IMR-90 (cell line): ENCODE data around the gene TRMO. TPM values are rescaled to one million over a fixed set of nuclear protein-coding genes. Genes with fewer than 3 reads are reported as not detected.

Experiments used
- ATAC-seq: fragments of 200-7000 bp; cut with Tn5 transposase; 2 replicates; pipeline ENCODE4 v1.9.1; 2020; ENCODE audit warnings: low read depth, mild to moderate bottlenecking, moderate library complexity
- BruUV-seq: library from RNA; stranded (reverse); fragments of 400-500 nt; replicated peaks from 2 replicates; lab custom pipeline; 2021; lab: Mats Ljungman, UMichigan
- CTCF ChIA-PET: fragments of 300-600 bp; formaldehyde crosslinking; extraction: SDS; loops from one replicate; lab custom pipeline; 2021; ENCODE audit warnings: antibody characterized with exemption; lab: Yijun Ruan, JAX
- POLR2A ChIA-PET: fragments of 300-600 bp; sonication (Branson Sonifier 250); formaldehyde crosslinking; loops from one replicate; lab custom pipeline; 2022; ENCODE audit warnings: antibody characterized with exemption; ENCODE audit not compliant: unreplicated experiment; lab: Charles Lee
- DNase-seq: peaks from one replicate; pipeline ENCODE4 v3.0.0; 2013
- H2AFZ ChIP-seq: replicated peaks from 2 replicates; pipeline ENCODE3; 2013; ENCODE audit warnings: low read length, mild to moderate bottlenecking; ENCODE audit not compliant: poor library complexity
- H2AK5ac ChIP-seq: 2 replicates; pipeline ENCODE4 v1.6.1; 2013; ENCODE audit warnings: low read depth, low read length, inconsistent platforms
- H2AK9ac ChIP-seq: replicated peaks from 2 replicates; pipeline ENCODE3; 2013; ENCODE audit warnings: mild to moderate bottlenecking, low read depth, low read length, moderate library complexity; ENCODE audit not compliant: poor library complexity
- H2BK120ac ChIP-seq: 2 replicates; pipeline ENCODE4 v1.6.1; 2013; ENCODE audit warnings: low read depth, low read length, inconsistent platforms
- H2BK15ac ChIP-seq: 3 replicates; pipeline ENCODE4 v1.6.1; 2013; ENCODE audit warnings: low read depth, low read length, inconsistent platforms
- H2BK20ac ChIP-seq: 2 replicates; pipeline ENCODE4 v1.6.1; 2013; ENCODE audit warnings: low read depth, mild to moderate bottlenecking, inconsistent platforms, low read length, moderate library complexity
- H2BK5ac ChIP-seq: 2 replicates; pipeline ENCODE4 v1.6.1; 2013; ENCODE audit warnings: mild to moderate bottlenecking, low read depth, low read length, inconsistent platforms; ENCODE audit not compliant: poor library complexity, severe bottlenecking
- H3K14ac ChIP-seq: replicated peaks from 2 replicates; pipeline ENCODE4 v1.6.1; 2013; ENCODE audit warnings: low read depth, low read length, inconsistent platforms
- H3K18ac ChIP-seq: 2 replicates; pipeline ENCODE4 v1.6.1; 2013; ENCODE audit warnings: low read depth, low read length, control low read depth
- H3K23ac ChIP-seq: 2 replicates; pipeline ENCODE4 v1.6.1; 2013; ENCODE audit warnings: low read depth, low read length, inconsistent platforms
- H3K27ac ChIP-seq: 2 replicates; pipeline ENCODE4 v1.5.1; 2013; ENCODE audit warnings: mild to moderate bottlenecking, control low read depth, low read length; ENCODE audit not compliant: insufficient read depth
- H3K27me3 ChIP-seq: 2 replicates; pipeline ENCODE4 v1.6.1; 2013; ENCODE audit warnings: low read length; ENCODE audit not compliant: control insufficient read depth, insufficient read depth
- H3K36me3 ChIP-seq: 2 replicates; pipeline ENCODE4 v1.6.1; 2013; ENCODE audit warnings: low read length, mixed read lengths; ENCODE audit not compliant: control insufficient read depth, insufficient read depth
- H3K4ac ChIP-seq: 2 replicates; pipeline ENCODE4 v1.6.1; 2013; ENCODE audit warnings: low read depth, low read length, inconsistent platforms
- H3K4me1 ChIP-seq: 2 replicates; pipeline ENCODE4 v1.6.1; 2013; ENCODE audit warnings: low read length, mixed read lengths; ENCODE audit not compliant: control insufficient read depth, insufficient read depth
- H3K4me2 ChIP-seq: 2 replicates; pipeline ENCODE4 v1.6.1; 2013; ENCODE audit warnings: low read depth, mild to moderate bottlenecking, control low read depth, low read length, moderate library complexity
- H3K4me3 ChIP-seq: 2 replicates; pipeline ENCODE4 v1.5.1; 2013; ENCODE audit warnings: low read depth, mild to moderate bottlenecking, control low read depth, low read length, moderate library complexity; ENCODE audit not compliant: insufficient read depth
- H3K56ac ChIP-seq: 2 replicates; pipeline ENCODE4 v1.6.1; 2013; ENCODE audit warnings: low read length, inconsistent platforms; ENCODE audit not compliant: insufficient read depth; ENCODE audit errors: extremely low read depth
- H3K79me1 ChIP-seq, 2 experiments: 2 replicates each; pipeline ENCODE4 v1.6.1; 2013; ENCODE audit warnings: low read length in 2 of 2, inconsistent platforms in 1 of 2, low read depth in 1 of 2
- H3K9ac ChIP-seq: 2 replicates; pipeline ENCODE4 v1.6.1; 2013; ENCODE audit warnings: low read depth, low read length, control low read depth
- H3K9me1 ChIP-seq: 2 replicates; pipeline ENCODE4 v1.6.1; 2013; ENCODE audit warnings: low read length, inconsistent platforms; ENCODE audit not compliant: insufficient read depth
- H3K9me3 ChIP-seq: 2 replicates; pipeline ENCODE4 v1.6.1; 2013; ENCODE audit warnings: low read length; ENCODE audit not compliant: control insufficient read depth, insufficient read depth
- H4K20me1 ChIP-seq: 2 replicates; pipeline ENCODE4 v1.6.1; 2013; ENCODE audit warnings: low read length, inconsistent platforms; ENCODE audit not compliant: insufficient read depth
- H4K5ac ChIP-seq: 2 replicates; pipeline ENCODE4 v1.6.1; 2013; ENCODE audit warnings: mild to moderate bottlenecking, low read depth, low read length, control low read depth
- H4K8ac ChIP-seq, 2 experiments: 2 replicates each; pipeline ENCODE4 v1.6.1; 2013; ENCODE audit warnings: low read depth in 2 of 2, low read length in 2 of 2, control low read depth in 1 of 2, inconsistent platforms in 1 of 2
- H4K91ac ChIP-seq: 2 replicates; pipeline ENCODE4 v1.6.1; 2013; ENCODE audit warnings: low read depth, low read length, inconsistent platforms; ENCODE audit not compliant: insufficient read depth
- RCOR1 ChIP-seq: IDR thresholded peaks from 2 replicates; pipeline ENCODE4 v1.6.1; 2012; ENCODE audit warnings: mild to moderate bottlenecking, low read length, improper control_type of control experiment; ENCODE audit not compliant: insufficient replicate concordance
- USF2 ChIP-seq: fragments of 150-350 bp; IDR thresholded peaks from 2 replicates; pipeline ENCODE4 v1.6.1; 2017; ENCODE audit warnings: mild to moderate bottlenecking, antibody characterized with exemption, low read length, low read depth
- WGBS, 2 experiments: methylation state at CpG; one replicate each; pipeline versions ENCODE4 v1.1.5 to v1.1.7; 2013; ENCODE audit warnings: missing lambda C conversion rate in 2 of 2; ENCODE audit not compliant: insufficient read length in 1 of 2; ENCODE audit errors: extremely low coverage in 2 of 2; 5-methylcytosine and 5-hydroxymethylcytosine counted together
- dilution Hi-C: fragments of 300-500 bp; cut with HindIII; formaldehyde crosslinking; loops from one replicate; pipeline ENCODE4 v1.14.3; 2018; ENCODE audit warnings: low sequenced_read_pairs; ENCODE audit not compliant: unreplicated experiment
- in situ Hi-C: fragments of 300-500 bp; cut with MboI; formaldehyde crosslinking; loops from 3 replicates; pipeline ENCODE4 v1.14.3; 2019; ENCODE audit warnings: low sequenced_read_pairs, inconsistent platforms, mixed read lengths
- intact Hi-C: fragments of 100-400 bp; cut with micrococcal nuclease; formaldehyde crosslinking; loops from 2 replicates; pipeline ENCODE4 v1.10.0; 2022
- polyA plus RNA-seq, 3 experiments: library from polyadenylated mRNA; depleted of rRNA; stranded (reverse); fragments of >200 nt; gene quantifications; 2 replicates each; pipeline ENCODE4 v1.2.3, GENCODE V29; 2012; ENCODE audit warnings: low replicate concordance in 1 of 3
- total RNA-seq: library from RNA; depleted of rRNA; stranded (reverse); fragments of >200 nt; gene quantifications from 2 replicates; pipeline ENCODE4 v1.2.3, GENCODE V29; 2012

TRMO gene
- total and polyA plus RNA-seq, 2 of the 4 experiments (the other 2 are of a cell fraction), result 10.2 to 19.9 TPM

DNA sequence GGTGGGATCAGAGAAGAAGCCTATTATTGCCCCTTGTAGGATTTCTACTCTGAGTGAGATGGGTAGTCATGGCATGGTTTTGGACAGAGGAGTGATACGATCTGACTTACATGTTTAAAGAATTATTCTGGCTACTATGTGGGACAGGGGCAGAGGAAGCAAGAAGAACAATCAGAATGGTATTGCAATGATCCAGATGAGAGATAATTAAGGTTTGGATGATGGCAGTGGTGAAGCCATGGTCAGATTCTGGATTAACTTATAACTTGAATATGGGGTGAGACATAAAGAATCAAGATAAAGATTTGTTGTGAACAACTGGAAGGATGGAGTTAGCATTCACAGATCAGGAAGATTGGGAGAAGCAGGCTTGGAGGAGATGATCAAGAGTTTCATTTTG lies 19.0 kb upstream of the TRMO start:
- CTCF ChIA-PET, result no interaction called here
- no CpG with 5 or more reads among the region's 1 CpG for WGBS, 2 experiments
- DNase-seq (no peak), ATAC-seq (no peak)
- Histone ChIP-seq H3K9ac (no peak overlapping the region), H2BK15ac (no peak overlapping the region), H3K4ac (no peak overlapping the region), H3K14ac (no peak overlapping the region), H2BK20ac (no peak overlapping the region), H4K91ac (no peak overlapping the region), H3K79me1 (no peaks in the 10 kb centered on the region), H3K9me3 (no peaks in the 10 kb centered on the region; the same call in 1 of the 2 replicates), H3K36me3 (no peaks in the 10 kb centered on the region), H2BK5ac (no peak overlapping the region), H3K27ac (no peak overlapping the region), H2BK120ac (no peak overlapping the region), H3K56ac (no peak overlapping the region), H4K20me1 (no peaks in the 10 kb centered on the region), H3K18ac (no peak overlapping the region), H3K4me1 (no peaks in the 10 kb centered on the region), H3K4me2 (no peak overlapping the region), H2AK9ac (no peak overlapping the region), H2AFZ (no peak overlapping the region), H3K23ac (no peak overlapping the region), H2AK5ac (no peak overlapping the region), H3K9me1 (no peaks in the 10 kb centered on the region), H4K5ac (no peak overlapping the region), H3K27me3 (peaks cover 52% of the 10 kb centered on the region), H4K8ac (no peak overlapping the region), H3K4me3 (no peak overlapping the region)
- TF ChIP-seq USF2 (no peak), RCOR1 (no peak)
- dilution Hi-C loops (no loop called here), in situ Hi-C loops (no loop called here), intact Hi-C loops (no loop called here)
- BruUV-seq, result no TSS peak
- POLR2A ChIA-PET, result no interaction called here
